BLaER1 (cell line): Measurements from ENCODE around the gene RBM15.

ENCODE experiments used
- H3K27ac ChIP-seq: shearing (Covaris generic); formaldehyde crosslinking; 2 replicates; pipeline ENCODE4 v1.8.1; 2022
- H3K27me3 ChIP-seq: shearing (Covaris generic); formaldehyde crosslinking; 2 replicates; pipeline ENCODE4 v1.8.1; 2022
- H3K36me3 ChIP-seq: shearing (Covaris generic); formaldehyde crosslinking; 2 replicates; pipeline ENCODE4 v1.8.1; 2022
- H3K4me1 ChIP-seq: shearing (Covaris generic); formaldehyde crosslinking; 2 replicates; pipeline ENCODE4 v1.8.1; 2022
- H3K4me2 ChIP-seq: shearing (Covaris generic); formaldehyde crosslinking; 2 replicates; pipeline ENCODE4 v1.8.1; 2022
- H3K4me3 ChIP-seq: shearing (Covaris generic); formaldehyde crosslinking; 2 replicates; pipeline ENCODE4 v1.8.1; 2022
- H3K9ac ChIP-seq: shearing (Covaris generic); formaldehyde crosslinking; 2 replicates; pipeline ENCODE4 v1.8.1; 2022
- H3K9me3 ChIP-seq: shearing (Covaris generic); formaldehyde crosslinking; 2 replicates; pipeline ENCODE4 v1.8.1; 2022
- H4K20me1 ChIP-seq: shearing (Covaris generic); formaldehyde crosslinking; 2 replicates; pipeline ENCODE4 v1.8.1; 2022
- Cebpa-rat ChIP-seq: shearing (Covaris generic); IDR thresholded peaks from 2 replicates; pipeline ENCODE4 v1.8.1; 2022

The RBM15 gene

GRCh38 chr1:110319332-110320167 lies 19.6 kb upstream of the RBM15 start:
- no peaks in the 10 kb centered on the region for H3K4me1 ChIP-seq
- TF ChIP-seq Cebpa-rat: no peak
- no peaks in the 10 kb centered on the region for H4K20me1 ChIP-seq
- no peak overlapping the region for H3K4me3 ChIP-seq
- H3K27ac ChIP-seq: no peak overlapping the region
- no peaks in the 10 kb centered on the region for H3K36me3 ChIP-seq
- H3K27me3 ChIP-seq: no peaks in the 10 kb centered on the region
- no peak overlapping the region for H3K9ac ChIP-seq
- no peak overlapping the region for H3K4me2 ChIP-seq
- H3K9me3 ChIP-seq: no peaks in the 10 kb centered on the region

- Histone ChIP-seq H3K9me3 (no peaks in the 10 kb centered on the region), H3K4me3 (no peak overlapping the region), H3K27me3 (no peaks in the 10 kb centered on the region), H3K36me3 (no peaks in the 10 kb centered on the region), H4K20me1 (no peaks in the 10 kb centered on the region), H3K4me2 (no peak overlapping the region), H3K4me1 (no peaks in the 10 kb centered on the region), H3K9ac (no peak overlapping the region), H3K27ac (no peak overlapping the region)
- TF ChIP-seq Cebpa-rat: no peak
Observed at GRCh38 chr1:110320168-110320518, 19.0 kb upstream of the RBM15 start.

GRCh38 chr1:110321045-110321444 lies 18.1 kb upstream of the RBM15 start:
- Histone ChIP-seq H3K9ac (no peak overlapping the region), H3K4me3 (no peak overlapping the region), H3K27me3 (no peaks in the 10 kb centered on the region), H4K20me1 (no peaks in the 10 kb centered on the region), H3K36me3 (no peaks in the 10 kb centered on the region), H3K4me1 (no peaks in the 10 kb centered on the region), H3K27ac (no peak overlapping the region), H3K4me2 (no peak overlapping the region), H3K9me3 (no peaks in the 10 kb centered on the region)
- no peak for TF ChIP-seq Cebpa-rat

GRCh38 chr1:110321846-110322245 lies 17.3 kb upstream of the RBM15 start:
- H4K20me1 ChIP-seq: no peaks in the 10 kb centered on the region
- no peaks in the 10 kb centered on the region for H3K4me1 ChIP-seq
- no peak overlapping the region for H3K4me2 ChIP-seq
- no peak overlapping the region for H3K27ac ChIP-seq
- no peaks in the 10 kb centered on the region for H3K36me3 ChIP-seq
- H3K4me3 ChIP-seq: no peak overlapping the region
- no peak overlapping the region for H3K9ac ChIP-seq
- no peaks in the 10 kb centered on the region for H3K27me3 ChIP-seq
- no peak for TF ChIP-seq Cebpa-rat
- H3K9me3 ChIP-seq: no peaks in the 10 kb centered on the region

- Histone ChIP-seq H3K27me3 (no peaks in the 10 kb centered on the region), H3K9me3 (no peaks in the 10 kb centered on the region), H3K36me3 (no peaks in the 10 kb centered on the region), H4K20me1 (no peaks in the 10 kb centered on the region), H3K9ac (no peak overlapping the region), H3K27ac (no peak overlapping the region), H3K4me2 (no peak overlapping the region), H3K4me1 (no peaks in the 10 kb centered on the region), H3K4me3 (no peak overlapping the region)
- TF ChIP-seq Cebpa-rat: no peak
Observed at GRCh38 chr1:110324667-110325066, 14.5 kb upstream of the RBM15 start.

GRCh38 chr1:110326826-110327225 lies 12.4 kb upstream of the RBM15 start:
- Histone ChIP-seq H3K9me3 (no peaks in the 10 kb centered on the region), H3K4me2 (no peak overlapping the region), H3K36me3 (no peaks in the 10 kb centered on the region), H3K4me3 (no peak overlapping the region), H3K9ac (no peak overlapping the region), H3K27ac (no peak overlapping the region), H3K4me1 (no peaks in the 10 kb centered on the region), H4K20me1 (no peaks in the 10 kb centered on the region), H3K27me3 (no peaks in the 10 kb centered on the region)
- TF ChIP-seq Cebpa-rat: no peak

- Histone ChIP-seq H3K27ac (no peak overlapping the region), H3K9ac (no peak overlapping the region), H3K36me3 (no peaks in the 10 kb centered on the region), H3K4me2 (no peak overlapping the region), H3K27me3 (no peaks in the 10 kb centered on the region), H3K4me3 (no peak overlapping the region), H3K9me3 (no peaks in the 10 kb centered on the region), H3K4me1 (no peaks in the 10 kb centered on the region), H4K20me1 (no peaks in the 10 kb centered on the region)
- no peak for TF ChIP-seq Cebpa-rat
Observed at GRCh38 chr1:110328274-110328673, 10.9 kb upstream of the RBM15 start.

- Histone ChIP-seq H4K20me1 (no peaks in the 10 kb centered on the region), H3K36me3 (no peaks in the 10 kb centered on the region), H3K4me2 (no peak overlapping the region), H3K4me1 (no peaks in the 10 kb centered on the region), H3K9me3 (no peaks in the 10 kb centered on the region), H3K4me3 (no peak overlapping the region), H3K27me3 (no peaks in the 10 kb centered on the region), H3K9ac (no peak overlapping the region), H3K27ac (no peak overlapping the region)
- TF ChIP-seq Cebpa-rat: no peak
Observed at GRCh38 chr1:110328700-110329099, 10.5 kb upstream of the RBM15 start.

GRCh38 chr1:110335265-110335664 lies 3.9 kb upstream of the RBM15 start:
- Histone ChIP-seq H3K9me3 (no peaks in the 10 kb centered on the region), H3K9ac (no peak overlapping the region), H3K36me3 (no peaks in the 10 kb centered on the region), H3K4me3 (no peak overlapping the region), H4K20me1 (peaks cover 8% of the 10 kb centered on the region), H3K4me1 (peaks cover 17% of the 10 kb centered on the region), H3K27me3 (no peaks in the 10 kb centered on the region), H3K4me2 (no peak overlapping the region), H3K27ac (no peak overlapping the region)
- TF ChIP-seq Cebpa-rat: no peak

- no peak for TF ChIP-seq Cebpa-rat
- Histone ChIP-seq H3K4me1 (peaks cover 29% of the 10 kb centered on the region), H3K4me3 (no peak overlapping the region), H4K20me1 (peaks cover 20% of the 10 kb centered on the region), H3K27ac (no peak overlapping the region), H3K4me2 (peak overlapping the region; percentile 91), H3K36me3 (peaks cover 11% of the 10 kb centered on the region), H3K9me3 (no peaks in the 10 kb centered on the region), H3K27me3 (no peaks in the 10 kb centered on the region), H3K9ac (no peak overlapping the region)
Observed at GRCh38 chr1:110336300-110337039, 2.7 kb upstream of the RBM15 start.
